ENCODE data around the gene CAD. TPM values are rescaled to one million over a fixed set of nuclear protein-coding genes. Genes with fewer than 3 reads are reported as not detected.

CAD gene
- polyA plus RNA-seq (2011; rRNA removed), result 50.5 and 61.8 TPM in 2 replicates
- polyA plus RNA-seq (2012; cell fraction: cytosol; rRNA removed), result 94.4 and 103 TPM in 2 replicates
- 380 and 516 TPM in 2 replicates for polyA plus RNA-seq (2012; cell fraction: nucleus; rRNA removed)
- 69.3 to 71.2 TPM (median 70.2 TPM) in 3 replicates for polyA plus RNA-seq (2017; fragmentation: RNase III; extraction: RNeasy Plus Mini Kit Qiagen cat#74134 plus additional on column Dnase treatment)
- polyA minus RNA-seq (2011; rRNA and poly(A)+ RNA removed), result 356 and 439 TPM in 2 replicates

DNA sequence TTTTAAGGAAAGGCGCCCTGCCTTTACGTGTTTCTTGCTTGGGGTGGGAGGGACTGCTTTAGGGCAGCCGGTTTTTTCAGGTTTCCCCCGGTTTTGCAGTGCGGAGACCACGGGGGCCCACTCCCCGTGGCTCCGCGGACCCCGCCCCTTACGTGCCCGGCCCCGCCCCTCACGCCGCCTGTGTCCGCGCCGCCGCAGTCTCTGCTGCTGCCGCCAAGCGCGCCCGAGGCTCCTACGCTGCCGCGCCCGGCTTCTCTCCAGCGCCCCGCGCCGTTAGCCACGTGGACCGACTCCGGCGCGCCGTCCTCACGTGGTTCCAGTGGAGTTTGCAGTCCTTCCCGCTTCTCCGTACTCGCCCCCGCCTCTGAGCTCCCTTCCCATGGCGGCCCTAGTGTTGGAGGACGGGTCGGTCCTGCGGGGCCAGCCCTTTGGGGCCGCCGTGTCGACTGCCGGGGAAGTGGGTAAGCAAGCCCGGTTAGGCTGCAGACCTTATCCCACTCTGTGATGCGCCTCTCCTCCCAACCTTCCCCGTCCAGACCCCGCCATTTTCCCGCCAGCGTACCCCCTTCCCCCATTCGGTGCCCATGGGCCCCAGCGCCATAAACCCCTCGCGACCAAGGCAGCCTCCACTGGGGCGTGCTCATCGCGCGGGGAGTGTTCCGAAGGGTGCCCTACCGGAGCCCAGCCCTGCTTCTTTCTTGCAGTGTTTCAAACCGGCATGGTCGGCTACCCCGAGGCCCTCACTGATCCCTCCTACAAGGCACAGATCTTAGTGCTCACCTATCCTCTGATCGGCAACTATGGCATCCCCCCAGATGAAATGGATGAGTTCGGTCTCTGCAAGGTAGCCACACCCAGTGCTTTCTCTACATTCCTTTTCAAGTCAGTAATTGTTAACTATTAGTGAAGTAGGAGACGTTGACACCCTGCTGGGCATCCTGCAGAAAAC is at the start of gene CAD:
CAD (plus strand) TSS at position 197 of the 949 bp plus-strand sequence; CDS start at position 380, 183 bp downstream.
- FAIRE-seq, result no peak
- TF ChIP-seq ZFP36 (IDR thresholded peaks at IDR 0.05; ENCODE audit: borderline replicate concordance, partially characterized antibody), result no peak
- peak; percentile 90 for TF ChIP-seq POLR2A (IDR thresholded peaks at IDR 0.05; ENCODE audit: low read length)
- TF ChIP-seq, protein P1, sequence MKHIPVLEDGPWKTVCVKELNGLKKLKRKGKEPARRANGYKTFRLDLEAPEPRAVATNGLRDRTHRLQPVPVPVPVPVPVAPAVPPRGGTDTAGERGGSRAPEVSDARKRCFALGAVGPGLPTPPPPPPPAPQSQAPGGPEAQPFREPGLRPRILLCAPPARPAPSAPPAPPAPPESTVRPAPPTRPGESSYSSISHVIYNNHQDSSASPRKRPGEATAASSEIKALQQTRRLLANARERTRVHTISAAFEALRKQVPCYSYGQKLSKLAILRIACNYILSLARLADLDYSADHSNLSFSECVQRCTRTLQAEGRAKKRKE (CRISPR knock-in tag; IDR thresholded peaks at IDR 0.05; ENCODE audit: low read depth), result 0 out of 2 replicates have a peak, but pooled peaks have one; percentile 38
- TF ChIP-seq, protein P2, sequence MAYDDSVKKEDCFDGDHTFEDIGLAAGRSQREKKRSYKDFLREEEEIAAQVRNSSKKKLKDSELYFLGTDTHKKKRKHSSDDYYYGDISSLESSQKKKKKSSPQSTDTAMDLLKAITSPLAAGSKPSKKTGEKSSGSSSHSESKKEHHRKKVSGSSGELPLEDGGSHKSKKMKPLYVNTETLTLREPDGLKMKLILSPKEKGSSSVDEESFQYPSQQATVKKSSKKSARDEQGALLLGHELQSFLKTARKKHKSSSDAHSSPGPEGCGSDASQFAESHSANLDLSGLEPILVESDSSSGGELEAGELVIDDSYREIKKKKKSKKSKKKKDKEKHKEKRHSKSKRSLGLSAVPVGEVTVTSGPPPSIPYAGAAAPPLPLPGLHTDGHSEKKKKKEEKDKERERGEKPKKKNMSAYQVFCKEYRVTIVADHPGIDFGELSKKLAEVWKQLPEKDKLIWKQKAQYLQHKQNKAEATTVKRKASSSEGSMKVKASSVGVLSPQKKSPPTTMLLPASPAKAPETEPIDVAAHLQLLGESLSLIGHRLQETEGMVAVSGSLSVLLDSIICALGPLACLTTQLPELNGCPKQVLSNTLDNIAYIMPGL (CRISPR knock-in tag; IDR thresholded peaks at IDR 0.05; ENCODE audit: borderline replicate concordance), result peak; percentile 79; the same call in 1 of the 2 replicates
- peak; percentile 51; the same call in 1 of the 2 replicates for TF ChIP-seq GATA3 (IDR thresholded peaks at IDR 0.05; ENCODE audit: borderline replicate concordance)
- TF ChIP-seq, protein P3, sequence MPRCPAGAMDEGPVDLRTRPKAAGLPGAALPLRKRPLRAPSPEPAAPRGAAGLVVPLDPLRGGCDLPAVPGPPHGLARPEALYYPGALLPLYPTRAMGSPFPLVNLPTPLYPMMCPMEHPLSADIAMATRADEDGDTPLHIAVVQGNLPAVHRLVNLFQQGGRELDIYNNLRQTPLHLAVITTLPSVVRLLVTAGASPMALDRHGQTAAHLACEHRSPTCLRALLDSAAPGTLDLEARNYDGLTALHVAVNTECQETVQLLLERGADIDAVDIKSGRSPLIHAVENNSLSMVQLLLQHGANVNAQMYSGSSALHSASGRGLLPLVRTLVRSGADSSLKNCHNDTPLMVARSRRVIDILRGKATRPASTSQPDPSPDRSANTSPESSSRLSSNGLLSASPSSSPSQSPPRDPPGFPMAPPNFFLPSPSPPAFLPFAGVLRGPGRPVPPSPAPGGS (IDR thresholded peaks at IDR 0.05), result peak; percentile 90
- TF ChIP-seq PHF8 (IDR thresholded peaks at IDR 0.05; ENCODE audit: borderline replicate concordance, low read depth), result 0 out of 2 replicates have a peak, but pooled peaks have one; percentile 36
- TF ChIP-seq, protein P4, sequence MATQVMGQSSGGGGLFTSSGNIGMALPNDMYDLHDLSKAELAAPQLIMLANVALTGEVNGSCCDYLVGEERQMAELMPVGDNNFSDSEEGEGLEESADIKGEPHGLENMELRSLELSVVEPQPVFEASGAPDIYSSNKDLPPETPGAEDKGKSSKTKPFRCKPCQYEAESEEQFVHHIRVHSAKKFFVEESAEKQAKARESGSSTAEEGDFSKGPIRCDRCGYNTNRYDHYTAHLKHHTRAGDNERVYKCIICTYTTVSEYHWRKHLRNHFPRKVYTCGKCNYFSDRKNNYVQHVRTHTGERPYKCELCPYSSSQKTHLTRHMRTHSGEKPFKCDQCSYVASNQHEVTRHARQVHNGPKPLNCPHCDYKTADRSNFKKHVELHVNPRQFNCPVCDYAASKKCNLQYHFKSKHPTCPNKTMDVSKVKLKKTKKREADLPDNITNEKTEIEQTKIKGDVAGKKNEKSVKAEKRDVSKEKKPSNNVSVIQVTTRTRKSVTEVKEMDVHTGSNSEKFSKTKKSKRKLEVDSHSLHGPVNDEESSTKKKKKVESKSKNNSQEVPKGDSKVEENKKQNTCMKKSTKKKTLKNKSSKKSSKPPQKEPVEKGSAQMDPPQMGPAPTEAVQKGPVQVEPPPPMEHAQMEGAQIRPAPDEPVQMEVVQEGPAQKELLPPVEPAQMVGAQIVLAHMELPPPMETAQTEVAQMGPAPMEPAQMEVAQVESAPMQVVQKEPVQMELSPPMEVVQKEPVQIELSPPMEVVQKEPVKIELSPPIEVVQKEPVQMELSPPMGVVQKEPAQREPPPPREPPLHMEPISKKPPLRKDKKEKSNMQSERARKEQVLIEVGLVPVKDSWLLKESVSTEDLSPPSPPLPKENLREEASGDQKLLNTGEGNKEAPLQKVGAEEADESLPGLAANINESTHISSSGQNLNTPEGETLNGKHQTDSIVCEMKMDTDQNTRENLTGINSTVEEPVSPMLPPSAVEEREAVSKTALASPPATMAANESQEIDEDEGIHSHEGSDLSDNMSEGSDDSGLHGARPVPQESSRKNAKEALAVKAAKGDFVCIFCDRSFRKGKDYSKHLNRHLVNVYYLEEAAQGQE (IDR thresholded peaks at IDR 0.05), result no peak
- TF ChIP-seq RNF2 (IDR thresholded peaks at IDR 0.05; ENCODE audit: borderline replicate concordance, low read depth), result no peak
- 0 out of 2 replicates have a peak, but pooled peaks have one; percentile 15 for TF ChIP-seq RCOR1 (IDR thresholded peaks at IDR 0.05; ENCODE audit: low read depth, low read length)
- TF ChIP-seq, protein P5, sequence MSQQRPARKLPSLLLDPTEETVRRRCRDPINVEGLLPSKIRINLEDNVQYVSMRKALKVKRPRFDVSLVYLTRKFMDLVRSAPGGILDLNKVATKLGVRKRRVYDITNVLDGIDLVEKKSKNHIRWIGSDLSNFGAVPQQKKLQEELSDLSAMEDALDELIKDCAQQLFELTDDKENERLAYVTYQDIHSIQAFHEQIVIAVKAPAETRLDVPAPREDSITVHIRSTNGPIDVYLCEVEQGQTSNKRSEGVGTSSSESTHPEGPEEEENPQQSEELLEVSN (IDR thresholded peaks at IDR 0.05; ENCODE audit: borderline replicate concordance, low read depth), result peak; percentile 99
- TF ChIP-seq, protein P6, sequence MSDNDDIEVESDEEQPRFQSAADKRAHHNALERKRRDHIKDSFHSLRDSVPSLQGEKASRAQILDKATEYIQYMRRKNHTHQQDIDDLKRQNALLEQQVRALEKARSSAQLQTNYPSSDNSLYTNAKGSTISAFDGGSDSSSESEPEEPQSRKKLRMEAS (IDR thresholded peaks at IDR 0.05), result peak; percentile 100
- TF ChIP-seq HOXB13 (CRISPR knock-in tag; IDR thresholded peaks at IDR 0.05; ENCODE audit: low read depth), result no peak
- TF ChIP-seq MAFK (IDR thresholded peaks at IDR 0.05; ENCODE audit: partially characterized antibody), result no peak
- peak; percentile 72 to 95 for TF ChIP-seq JUN (IDR thresholded peaks at IDR 0.05)
- no peak; the same call in 1 of the 2 replicates for TF ChIP-seq NPAS2 (CRISPR knock-in tag; IDR thresholded peaks at IDR 0.05; ENCODE audit: borderline replicate concordance)
- no peak for TF ChIP-seq SMC3 (IDR thresholded peaks at IDR 0.05)
- no peak for TF ChIP-seq ZSCAN20 (CRISPR knock-in tag; IDR thresholded peaks at IDR 0.05)
- TF ChIP-seq KDM5A (IDR thresholded peaks at IDR 0.05), result peak; percentile 39; the same call in 1 of the 2 replicates
- TF ChIP-seq, protein P7, sequence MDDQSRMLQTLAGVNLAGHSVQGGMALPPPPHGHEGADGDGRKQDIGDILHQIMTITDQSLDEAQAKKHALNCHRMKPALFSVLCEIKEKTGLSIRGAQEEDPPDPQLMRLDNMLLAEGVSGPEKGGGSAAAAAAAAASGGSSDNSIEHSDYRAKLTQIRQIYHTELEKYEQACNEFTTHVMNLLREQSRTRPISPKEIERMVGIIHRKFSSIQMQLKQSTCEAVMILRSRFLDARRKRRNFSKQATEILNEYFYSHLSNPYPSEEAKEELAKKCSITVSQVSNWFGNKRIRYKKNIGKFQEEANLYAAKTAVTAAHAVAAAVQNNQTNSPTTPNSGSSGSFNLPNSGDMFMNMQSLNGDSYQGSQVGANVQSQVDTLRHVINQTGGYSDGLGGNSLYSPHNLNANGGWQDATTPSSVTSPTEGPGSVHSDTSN (IDR thresholded peaks at IDR 0.05), result peak; percentile 83; the same call in 1 of the 2 replicates
- TF ChIP-seq, protein P8, sequence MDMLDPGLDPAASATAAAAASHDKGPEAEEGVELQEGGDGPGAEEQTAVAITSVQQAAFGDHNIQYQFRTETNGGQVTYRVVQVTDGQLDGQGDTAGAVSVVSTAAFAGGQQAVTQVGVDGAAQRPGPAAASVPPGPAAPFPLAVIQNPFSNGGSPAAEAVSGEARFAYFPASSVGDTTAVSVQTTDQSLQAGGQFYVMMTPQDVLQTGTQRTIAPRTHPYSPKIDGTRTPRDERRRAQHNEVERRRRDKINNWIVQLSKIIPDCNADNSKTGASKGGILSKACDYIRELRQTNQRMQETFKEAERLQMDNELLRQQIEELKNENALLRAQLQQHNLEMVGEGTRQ (IDR thresholded peaks at IDR 0.05), result peak; percentile 93
- TF ChIP-seq MYC (IDR thresholded peaks at IDR 0.05; ENCODE audit: borderline replicate concordance, low read length), result peak; percentile 99
- TF ChIP-seq TP53 (CRISPR knock-in tag; IDR thresholded peaks at IDR 0.05), result peak; percentile 64
- TF ChIP-seq NFE2L2 (conservative IDR thresholded peaks at IDR 0.05; ENCODE audit: low read length), result no peak
- Histone ChIP-seq H3K4me1 (peaks cover 28% of the 10 kb centered on the region), H3K4me3 (peak within 1 kb of the TSS; percentile 65), H3K4me2 (peak within 1 kb of the TSS; percentile 88), H3K9me3 (no peaks in the 10 kb centered on the region), H3K27ac (peak within 1 kb of the TSS; percentile 94 to 95)
- 3% methylated on average over 34 of the region's 72 CpGs for WGBS (ENCODE audit: missing lambda C conversion rate)
- peak; percentile 84 to 92 for DNase-seq (ENCODE audit: low read depth in 1 of 2, low spot score in 1 of 2)
- CTCF ChIA-PET, result interaction anchor here (0.7 to 1.8 kb wide), 7 partner anchors 9 to 116 kb away, joined by 3 to 10 read pairs (median 4); no protein-coding TSS in a partner anchor
- POLR2A ChIA-PET, result interaction anchor here (0.8 to 1.4 kb wide), 2 partner anchors 9 to 11 kb away, joined by 3 to 5 read pairs; no protein-coding TSS in a partner anchor
- peak; percentile 88 to 92 for ATAC-seq

All from A549 (cell line).